Esophagus (tissue), 2 donors: Measurements from ENCODE around the gene MYO19. TPM values are rescaled to one million over a fixed set of nuclear protein-coding genes. Genes with fewer than 3 reads are reported as not detected.
"Not testable (repeated sequence)": the region's sequence is repeated elsewhere in the genome, so short reads cannot be mapped to it uniquely, and the experiment has no call there.

ENCODE experiments used
- H3K27ac ChIP-seq, 2 donors: one replicate each; pipeline ENCODE4 v1.5.1; 2013; ENCODE audit warnings: low read depth in 2 of 2, mild to moderate bottlenecking in 2 of 2, inconsistent platforms in 1 of 2, low read length in 1 of 2, moderate library complexity in 1 of 2
- H3K27me3 ChIP-seq, 2 donors: one replicate each; pipeline ENCODE4 v1.6.1; 2013; ENCODE audit warnings: low read length in 2 of 2, control low read depth in 1 of 2, mild to moderate bottlenecking in 1 of 2; ENCODE audit not compliant: insufficient read depth in 2 of 2, control insufficient read depth in 1 of 2
- H3K36me3 ChIP-seq, 2 donors: one replicate each; pipeline ENCODE4 v1.6.1; 2013; ENCODE audit warnings: low read length in 1 of 2; ENCODE audit not compliant: control insufficient read depth in 2 of 2, insufficient read depth in 2 of 2
- H3K4me1 ChIP-seq, 2 donors: one replicate each; pipeline ENCODE4 v1.6.1; 2013; ENCODE audit warnings: low read length in 1 of 2; ENCODE audit not compliant: control insufficient read depth in 2 of 2, insufficient read depth in 2 of 2
- H3K4me3 ChIP-seq, 2 donors: one replicate each; pipeline ENCODE4 v1.5.1; 2013; ENCODE audit warnings: low read length in 2 of 2, mild to moderate bottlenecking in 2 of 2, low read depth in 1 of 2, moderate library complexity in 1 of 2
- H3K9me3 ChIP-seq, 2 donors: one replicate each; pipeline ENCODE4 v1.6.1; 2013; ENCODE audit warnings: mild to moderate bottlenecking in 2 of 2, low read depth in 1 of 2, low read length in 1 of 2, moderate library complexity in 1 of 2; ENCODE audit not compliant: control insufficient read depth in 2 of 2, insufficient read depth in 1 of 2
- WGBS, 2 donors: extraction: QIAGEN DNeasy Blood & Tissue Kit; methylation state at CpG; one replicate each; pipeline ENCODE4 v1.1.7; 2013; 5-methylcytosine and 5-hydroxymethylcytosine counted together
- polyA plus RNA-seq, 2 donors: library from polyadenylated mRNA; stranded (reverse); fragments of 200-250 nt; gene quantifications; one replicate each; pipeline ENCODE4 v1.2.3, GENCODE V29; 2013
- donor health status: healthy with polysubstance abuse.
- donor health status: Bipolar disorder and iron deficiency.

Gene MYO19
- polyA plus RNA-seq, 2 donors = 46.9 to 64.6 TPM

DNA sequence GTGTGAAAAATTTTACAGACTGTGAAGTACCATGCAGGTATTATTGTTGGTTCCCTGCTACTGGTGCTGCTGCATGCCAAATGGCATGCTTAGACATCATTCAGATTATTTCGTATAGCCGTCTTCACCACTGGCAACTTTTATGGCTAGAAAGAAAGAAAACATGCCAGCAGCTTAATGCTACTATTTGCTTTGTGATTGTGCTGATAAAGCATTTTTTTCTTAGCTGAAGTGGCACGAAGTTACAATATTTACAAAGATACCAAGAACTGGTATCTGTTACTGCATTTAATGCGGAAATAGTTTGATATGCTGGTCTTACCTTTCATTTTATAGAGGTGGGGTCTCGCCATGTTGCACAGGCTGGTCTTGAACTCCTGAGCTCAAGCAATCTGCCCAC, 40.0 kb downstream of the MYO19 start:
- peaks cover 20 to 43% of the 10 kb centered on the region in 2 donors for H3K36me3 ChIP-seq
- no peak overlapping the region for H3K27ac ChIP-seq
- 61 to 63% methylated on average over 5 of the region's 5 CpGs for WGBS, 2 donors
- H3K9me3 ChIP-seq = no peaks in the 10 kb centered on the region
- H3K4me3 ChIP-seq = no peak overlapping the region
- no peaks in the 10 kb centered on the region for H3K4me1 ChIP-seq
- no peaks in the 10 kb centered on the region for H3K27me3 ChIP-seq

DNA sequence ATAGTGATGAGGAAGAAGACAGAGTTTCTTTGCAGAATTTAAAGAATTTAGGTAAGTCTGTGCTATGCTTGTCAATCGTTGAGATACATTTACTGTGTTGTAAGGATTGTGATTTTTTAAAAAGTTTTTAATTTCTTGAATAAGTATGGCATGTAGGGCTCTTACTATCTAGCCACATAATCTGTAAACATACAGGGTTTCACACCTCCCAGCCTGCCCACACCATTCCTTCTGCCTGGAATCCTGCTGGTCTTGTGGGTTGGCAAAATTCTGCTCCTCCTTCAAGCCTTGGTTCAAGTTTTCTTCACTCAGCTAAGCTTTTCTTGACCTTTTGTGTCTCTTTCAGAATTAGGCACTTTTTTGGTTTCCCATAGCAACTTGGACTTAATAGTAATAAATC, 40.7 kb downstream of the MYO19 start:
- Histone ChIP-seq H3K4me1 (no peaks in the 10 kb centered on the region), H3K36me3 (peaks cover 20 to 43% of the 10 kb centered on the region in 2 donors), H3K27me3 (no peaks in the 10 kb centered on the region), H3K9me3 (no peaks in the 10 kb centered on the region), H3K27ac (no peak overlapping the region), H3K4me3 (no peak overlapping the region)
- 85 to 95% methylated on average over 1 of the region's 1 CpG for WGBS, 2 donors

DNA sequence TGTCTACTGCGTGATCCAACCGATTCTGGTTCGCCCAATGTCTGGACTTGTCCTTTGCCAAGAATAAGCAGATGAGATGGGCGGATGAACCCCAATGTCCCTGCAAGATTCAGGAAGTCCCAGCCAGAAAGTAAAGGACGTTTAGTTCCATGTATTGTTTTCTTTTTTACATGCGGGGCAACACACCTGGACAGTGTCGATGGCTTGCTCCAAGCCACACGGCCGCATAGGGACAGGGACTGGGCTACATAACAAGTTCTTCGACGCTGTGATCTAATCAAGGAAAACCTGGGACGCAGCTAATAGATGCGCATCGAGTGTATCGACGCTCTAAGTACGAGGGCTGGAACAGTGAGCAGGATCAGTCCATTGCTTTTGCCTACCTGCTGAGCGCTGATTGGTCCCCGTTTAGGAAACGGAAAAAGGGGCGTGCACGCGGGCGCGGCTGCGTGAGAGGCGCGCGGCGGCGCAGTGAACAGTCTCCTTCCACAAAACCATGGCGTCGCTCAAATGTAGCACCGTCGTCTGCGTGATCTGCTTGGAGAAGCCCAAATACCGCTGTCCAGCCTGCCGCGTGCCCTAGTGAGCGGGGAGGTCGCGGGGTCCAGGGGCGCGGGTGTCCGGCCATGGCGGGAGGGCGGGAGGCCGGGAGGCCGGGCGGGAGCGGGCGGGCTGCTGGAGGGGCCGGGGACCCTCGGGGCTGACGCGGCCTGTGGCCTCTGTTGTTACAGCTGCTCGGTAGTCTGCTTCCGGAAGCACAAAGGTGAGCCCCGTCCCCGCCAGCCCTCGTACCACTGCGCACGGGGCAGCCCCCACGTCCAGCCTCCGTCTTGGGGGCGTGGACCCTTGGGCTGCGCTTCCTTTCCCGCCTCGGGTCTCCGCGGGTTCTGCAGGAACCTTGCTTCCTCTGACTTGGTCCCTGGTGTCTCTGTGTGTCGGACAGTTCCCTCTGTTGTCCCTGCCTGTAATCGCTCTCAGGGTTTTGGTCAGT, 48.2 kb downstream of the MYO19 start, which contains the start of gene ZNHIT3:
Gene ZNHIT3, plus strand, starts transcription at position 478 of the 991 bp plus-strand sequence. Its CDS starts 19 bp downstream, at position 497.
- Histone ChIP-seq H3K4me3 (peak within 1 kb of the TSS; percentile 98 to 99), H3K27ac (peak within 1 kb of the TSS; percentile 66 to 89), H3K4me1 (peaks cover 7 to 25% of the 10 kb centered on the region in 2 donors), H3K36me3 (no peaks in the 10 kb centered on the region), H3K27me3 (peaks cover 0 to 4% of the 10 kb centered on the region in 2 donors), H3K9me3 (no peaks in the 10 kb centered on the region)
- 1% methylated on average over 72 to 73 of the region's 73 CpGs for WGBS, 2 donors

DNA sequence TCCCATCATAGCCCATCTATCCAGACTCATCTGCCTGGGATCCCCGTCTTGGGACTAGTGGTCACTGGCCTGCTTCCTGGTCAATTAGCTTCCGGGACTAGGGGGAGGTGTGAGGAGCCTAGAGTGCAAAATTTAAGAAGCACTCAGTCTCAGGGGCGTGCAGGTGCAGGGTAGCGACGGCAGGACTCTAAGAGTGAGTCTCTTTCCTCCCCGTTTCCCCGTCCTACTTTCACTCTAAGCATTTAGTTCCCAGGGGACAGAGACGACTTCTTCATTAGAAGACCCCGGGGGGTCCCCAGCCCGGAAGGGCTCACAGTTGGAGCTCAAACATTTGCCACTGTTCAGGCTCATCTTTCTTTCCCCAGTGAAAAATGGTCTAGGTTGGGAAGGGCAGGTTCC, 48.9 kb downstream of the MYO19 start:
- peaks cover 7 to 25% of the 10 kb centered on the region in 2 donors for H3K4me1 ChIP-seq
- H3K27ac ChIP-seq = peak overlapping the region; percentile 63 to 70

DNA sequence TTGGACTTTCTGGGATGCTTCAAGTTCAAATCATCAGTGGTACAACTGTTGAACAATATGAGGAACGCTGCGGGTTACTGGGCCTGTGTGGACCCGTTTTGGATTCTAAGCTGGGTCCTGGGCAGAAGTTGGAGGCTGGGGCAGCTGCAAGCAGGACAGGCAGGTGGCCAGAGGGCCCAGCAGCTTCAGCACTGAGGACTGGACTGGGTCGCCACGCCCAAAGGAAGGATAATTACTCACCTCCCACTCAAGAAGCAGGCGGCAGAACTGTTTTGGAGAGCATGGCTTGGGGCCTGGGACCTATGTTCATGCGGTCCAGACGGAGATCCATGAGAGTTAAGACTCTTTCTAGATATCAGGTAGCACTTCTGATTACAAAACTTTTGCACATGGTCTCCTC, 49.6 kb downstream of the MYO19 start:
- peaks cover 7 to 25% of the 10 kb centered on the region in 2 donors for H3K4me1 ChIP-seq
- no peak overlapping the region for H3K4me3 ChIP-seq
- 89 to 91% methylated on average over 8 of the region's 8 CpGs for WGBS, 2 donors
- H3K27ac ChIP-seq = no peak overlapping the region
- no peaks in the 10 kb centered on the region for H3K36me3 ChIP-seq
- no peaks in the 10 kb centered on the region for H3K9me3 ChIP-seq
- H3K27me3 ChIP-seq = peaks cover 0 to 4% of the 10 kb centered on the region in 2 donors

More for the DNA sequence above, 48.9 kb downstream of the MYO19 start:
- 29 to 39% methylated on average over 10 of the region's 10 CpGs for WGBS, 2 donors
- no peaks in the 10 kb centered on the region for H3K9me3 ChIP-seq
- H3K27me3 ChIP-seq = peaks cover 0 to 4% of the 10 kb centered on the region in 2 donors
- H3K36me3 ChIP-seq = no peaks in the 10 kb centered on the region
- H3K4me3 ChIP-seq = peak overlapping the region; percentile 33 to 99

DNA sequence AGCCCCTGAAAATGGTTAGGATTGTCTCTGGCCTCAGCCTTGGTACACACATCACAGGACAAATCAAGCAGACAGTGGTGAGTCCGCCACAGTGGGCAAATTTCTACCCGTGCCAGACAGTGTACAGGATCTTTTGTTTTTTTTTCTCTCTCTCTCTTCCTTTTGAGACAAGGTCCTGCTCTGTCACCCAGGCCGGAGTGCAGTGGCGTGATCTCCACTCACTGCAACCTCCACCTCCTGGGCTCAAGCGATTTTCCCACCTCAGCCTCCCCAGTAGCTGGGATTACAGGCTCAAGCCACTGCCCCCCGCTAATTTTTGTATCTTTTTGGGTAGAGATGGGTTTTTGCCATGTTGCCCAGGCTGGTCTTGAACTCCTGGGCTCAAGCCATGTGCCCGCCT, 50.6 kb downstream of the MYO19 start:
- not testable (repeated sequence) for H3K36me3 ChIP-seq, H3K9me3 ChIP-seq, H3K4me3 ChIP-seq, H3K27me3 ChIP-seq, H3K27ac ChIP-seq
- 82 to 92% methylated on average over 7 of the region's 7 CpGs for WGBS, 2 donors
- peaks cover 7 to 25% of the 10 kb centered on the region in 2 donors for H3K4me1 ChIP-seq

DNA sequence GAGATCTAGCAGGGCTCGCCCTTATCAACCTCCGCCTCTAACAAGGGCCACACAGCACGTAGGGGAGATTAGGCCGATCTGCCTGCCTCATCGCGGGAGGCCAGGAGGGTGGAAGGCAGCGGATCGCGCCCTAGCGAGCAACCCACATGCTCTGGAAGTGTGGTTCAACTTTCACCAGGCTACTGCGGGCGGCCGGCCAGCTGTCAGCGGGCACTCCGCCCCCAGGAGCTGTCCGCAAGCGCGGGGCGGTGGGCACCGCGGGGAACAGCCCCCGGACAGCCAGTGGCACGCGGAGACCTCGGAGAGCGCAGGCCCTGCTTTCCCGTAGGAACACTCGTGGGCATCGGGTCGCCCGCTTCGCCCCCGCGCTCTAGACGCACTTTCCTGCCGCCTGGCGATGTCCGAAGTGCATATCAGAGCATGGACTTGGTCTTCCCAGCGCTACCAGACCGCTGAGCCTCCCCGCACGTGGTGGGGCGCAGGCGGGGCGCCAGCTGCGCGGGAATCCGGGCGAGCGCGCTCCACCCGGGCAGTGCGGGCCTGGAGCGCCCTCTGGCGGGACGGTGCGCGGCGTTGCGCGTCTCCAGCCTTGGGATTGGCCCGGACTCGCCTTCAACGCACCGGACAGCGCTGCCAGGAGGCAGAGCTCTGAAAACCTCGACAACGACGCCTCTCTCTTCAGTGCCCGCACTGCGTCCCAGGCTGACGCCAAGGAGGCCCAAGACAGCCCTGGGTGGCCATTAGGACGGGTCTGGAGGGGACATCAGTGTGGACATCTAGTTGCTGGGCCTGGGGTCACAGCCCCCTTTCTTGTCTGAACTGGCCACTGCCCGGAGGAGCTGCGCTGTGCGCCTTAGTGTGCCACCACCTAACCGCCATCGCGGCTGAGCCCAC, 51.8 kb downstream of the MYO19 start:
- peak overlapping the region; percentile 26 to 28 for H3K4me3 ChIP-seq
- WGBS, 2 donors = 7% methylated on average over 79 of the region's 79 CpGs
- peak overlapping the region in 1 of 2 donors; percentile 16 for H3K27ac ChIP-seq

DNA sequence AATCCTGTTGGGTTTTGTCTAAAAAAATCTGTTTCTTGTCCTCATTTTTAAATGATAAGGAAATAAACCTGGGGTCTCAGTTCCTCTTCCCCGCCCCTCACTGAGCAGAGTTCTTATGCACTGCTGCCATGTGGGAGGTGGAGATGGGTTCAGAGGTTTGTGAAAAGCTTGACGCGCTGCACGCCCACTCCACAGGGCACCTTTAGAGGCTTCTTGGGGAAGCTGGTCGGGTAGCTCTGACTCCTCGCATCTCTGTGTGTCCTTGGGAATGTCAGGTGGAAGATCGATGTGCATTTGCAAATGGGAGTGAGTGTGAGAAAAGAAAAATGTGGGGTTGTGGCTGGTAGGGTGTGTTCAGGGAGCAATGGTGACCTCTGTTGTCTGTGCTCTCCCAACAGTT, 52.8 kb downstream of the MYO19 start:
- Histone ChIP-seq H3K27ac (no peak overlapping the region), H3K4me3 (no peak overlapping the region), H3K27me3 (peaks cover 0 to 4% of the 10 kb centered on the region in 2 donors), H3K4me1 (peaks cover 7 to 21% of the 10 kb centered on the region in 2 donors), H3K9me3 (no peaks in the 10 kb centered on the region), H3K36me3 (no peaks in the 10 kb centered on the region)
- WGBS, 2 donors = 65 to 77% methylated on average over 7 of the region's 7 CpGs

More for the DNA sequence above, 51.8 kb downstream of the MYO19 start:
- Histone ChIP-seq H3K4me1 (peaks cover 7 to 25% of the 10 kb centered on the region in 2 donors), H3K27me3 (peaks cover 0 to 4% of the 10 kb centered on the region in 2 donors), H3K36me3 (no peaks in the 10 kb centered on the region), H3K9me3 (no peaks in the 10 kb centered on the region)

DNA sequence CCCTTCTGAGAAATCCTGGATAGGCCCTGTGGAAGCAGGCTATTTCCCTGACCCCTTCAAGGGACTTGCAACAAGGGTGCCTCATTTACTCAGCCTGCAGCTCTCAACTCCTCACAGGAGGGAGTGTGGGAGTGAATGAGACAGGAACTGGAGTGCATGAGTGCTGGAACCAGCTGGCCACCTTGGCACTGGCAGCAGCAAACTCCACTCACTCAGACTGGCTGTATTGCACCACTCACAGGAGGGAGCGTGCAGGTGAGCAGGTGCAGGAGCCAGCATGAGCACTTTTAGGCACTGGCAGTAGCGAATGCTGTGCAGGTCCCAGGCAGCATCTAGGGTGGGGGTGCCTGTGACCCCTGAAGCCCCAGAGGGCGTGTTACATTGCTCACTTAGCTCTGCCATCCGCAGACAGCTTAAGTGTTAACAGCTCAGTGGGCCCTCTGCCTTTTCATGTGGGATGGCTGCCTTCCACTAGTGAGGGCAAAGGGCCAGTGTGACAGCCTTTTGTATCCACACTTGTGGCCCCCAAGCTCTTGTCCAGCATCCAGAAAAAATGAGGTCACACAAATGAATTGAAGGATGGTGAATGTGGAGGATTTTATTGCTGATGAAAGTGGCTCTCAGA, 59.2 kb downstream of the MYO19 start:
- Histone ChIP-seq H3K4me1 (peaks cover 0 to 2% of the 10 kb centered on the region in 2 donors), H3K4me3 (no peak overlapping the region), H3K36me3 (no peaks in the 10 kb centered on the region), H3K9me3 (no peaks in the 10 kb centered on the region), H3K27ac (no peak overlapping the region), H3K27me3 (no peaks in the 10 kb centered on the region)
- 56 to 61% methylated on average over 4 of the region's 4 CpGs for WGBS, 2 donors
